ENCODE measurements around the gene FPGS.
"Not testable (repeated sequence)": the region's sequence is repeated elsewhere in the genome, so short reads cannot be mapped to it uniquely, and the experiment has no call there.

FPGS gene

DNA sequence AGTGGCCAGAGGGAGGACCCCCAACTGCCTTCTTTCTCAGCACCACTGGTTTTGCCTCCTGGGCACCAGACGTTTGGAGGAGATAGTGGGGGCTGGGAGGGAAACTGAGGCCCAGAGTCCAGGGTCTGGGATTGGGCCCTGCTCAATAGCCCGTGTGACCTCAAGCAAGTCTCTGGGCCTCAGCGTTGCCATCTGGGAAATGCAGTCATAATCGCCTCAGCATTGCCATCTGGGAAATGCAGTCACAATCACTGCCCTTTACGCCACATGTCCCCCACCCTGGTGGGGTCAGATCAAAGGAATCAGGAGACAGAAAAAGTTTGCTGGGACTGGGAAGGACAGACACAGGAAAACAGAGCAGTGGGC is 25.8 kb upstream of the FPGS start:
- Histone ChIP-seq H3K27ac (no peak overlapping the region), H3K9me3 (ENCODE audit: severe bottlenecking) (no peaks in the 10 kb centered on the region), H3K36me3 (no peaks in the 10 kb centered on the region), H3K4me3 (ENCODE audit: low read depth, low read length) (no peak overlapping the region), H3K27me3 (ENCODE audit: insufficient read depth, low read depth, severe bottlenecking) (no peaks in the 10 kb centered on the region)
- no peak for DNase-seq
- TF ChIP-seq, protein P1, sequence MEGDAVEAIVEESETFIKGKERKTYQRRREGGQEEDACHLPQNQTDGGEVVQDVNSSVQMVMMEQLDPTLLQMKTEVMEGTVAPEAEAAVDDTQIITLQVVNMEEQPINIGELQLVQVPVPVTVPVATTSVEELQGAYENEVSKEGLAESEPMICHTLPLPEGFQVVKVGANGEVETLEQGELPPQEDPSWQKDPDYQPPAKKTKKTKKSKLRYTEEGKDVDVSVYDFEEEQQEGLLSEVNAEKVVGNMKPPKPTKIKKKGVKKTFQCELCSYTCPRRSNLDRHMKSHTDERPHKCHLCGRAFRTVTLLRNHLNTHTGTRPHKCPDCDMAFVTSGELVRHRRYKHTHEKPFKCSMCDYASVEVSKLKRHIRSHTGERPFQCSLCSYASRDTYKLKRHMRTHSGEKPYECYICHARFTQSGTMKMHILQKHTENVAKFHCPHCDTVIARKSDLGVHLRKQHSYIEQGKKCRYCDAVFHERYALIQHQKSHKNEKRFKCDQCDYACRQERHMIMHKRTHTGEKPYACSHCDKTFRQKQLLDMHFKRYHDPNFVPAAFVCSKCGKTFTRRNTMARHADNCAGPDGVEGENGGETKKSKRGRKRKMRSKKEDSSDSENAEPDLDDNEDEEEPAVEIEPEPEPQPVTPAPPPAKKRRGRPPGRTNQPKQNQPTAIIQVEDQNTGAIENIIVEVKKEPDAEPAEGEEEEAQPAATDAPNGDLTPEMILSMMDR (IDR thresholded peaks at IDR 0.05; ENCODE audit: low read depth, low read length) = no peak

DNA sequence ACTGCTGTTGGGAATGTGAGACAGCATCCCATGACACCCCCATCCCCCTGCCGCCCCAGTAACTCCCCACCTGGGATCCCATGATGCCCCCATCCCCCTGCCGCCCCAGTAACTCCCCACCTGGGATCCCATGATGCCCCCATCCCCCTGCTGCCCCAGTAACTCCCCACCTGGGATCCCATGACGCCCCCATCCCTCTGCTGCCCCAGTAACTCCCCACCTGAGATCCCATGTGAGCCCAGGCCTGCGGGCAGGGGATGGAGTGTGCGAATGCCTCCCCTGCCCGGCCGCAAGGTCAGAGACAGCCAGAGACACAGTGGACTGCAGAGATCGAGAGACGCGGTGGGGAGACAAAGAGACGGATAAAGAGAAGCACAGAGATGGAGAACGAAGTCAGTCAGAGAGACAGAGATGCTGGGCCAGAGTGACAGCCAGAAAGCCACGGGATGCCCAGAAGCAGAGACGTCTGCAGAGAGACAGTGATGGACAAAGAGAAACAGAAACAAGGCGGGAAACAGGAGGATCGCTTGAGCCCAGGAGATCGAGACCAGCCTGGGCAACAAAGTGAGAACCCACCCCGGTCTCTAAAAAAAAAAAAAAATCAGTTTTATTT is 25.2 kb upstream of the FPGS start:
- TF ChIP-seq, protein P1 (IDR thresholded peaks at IDR 0.05; ENCODE audit: low read depth, low read length) = no peak
- Histone ChIP-seq H3K36me3 (no peaks in the 10 kb centered on the region), H3K27ac (no peak overlapping the region), H3K27me3 (ENCODE audit: insufficient read depth, low read depth, severe bottlenecking) (no peaks in the 10 kb centered on the region), H3K9me3 (ENCODE audit: severe bottlenecking) (no peaks in the 10 kb centered on the region), H3K4me3 (ENCODE audit: low read depth, low read length) (no peak overlapping the region)
- DNase-seq = no peak

DNA sequence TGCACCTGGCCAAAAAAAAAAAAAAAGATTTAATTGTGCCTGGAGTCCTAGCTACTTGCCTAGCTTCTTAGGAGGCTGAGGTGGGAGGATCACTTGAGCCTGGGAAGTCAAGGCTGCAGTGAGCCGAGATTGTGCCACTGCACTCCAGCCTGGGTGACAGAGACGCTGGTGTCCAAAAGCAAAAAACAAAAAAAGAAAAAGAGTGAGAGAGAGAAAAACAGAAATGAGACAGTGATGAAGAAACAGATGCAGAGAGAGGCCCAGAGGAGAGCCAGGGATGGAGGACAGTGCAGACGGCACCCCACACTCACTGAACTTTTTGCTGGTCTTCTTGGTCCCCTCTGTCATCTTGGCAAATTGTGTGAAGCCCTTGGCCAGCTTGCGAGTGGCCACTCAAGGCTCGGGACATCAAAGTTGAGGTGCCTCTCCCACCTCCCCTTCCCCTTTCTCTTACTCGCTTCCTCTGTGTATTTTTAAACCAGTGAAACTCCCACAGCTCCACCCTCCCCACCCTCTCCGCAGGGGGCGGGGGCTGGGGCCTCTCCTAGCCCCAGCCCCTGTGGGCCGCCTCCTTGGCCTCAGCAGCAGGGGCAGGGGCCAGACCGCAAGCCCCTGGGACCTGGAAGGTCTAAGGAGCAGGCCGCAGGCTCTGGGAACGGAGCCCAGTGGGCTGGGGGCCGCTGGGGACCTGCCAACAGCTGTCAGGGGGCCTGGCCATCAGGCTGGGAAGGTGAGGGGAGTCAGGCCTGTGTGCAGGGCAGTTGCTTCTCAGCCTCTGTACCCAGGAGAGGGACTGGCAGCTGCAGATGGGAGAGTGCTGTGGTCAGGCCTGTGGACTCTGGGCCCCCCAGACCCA is 24.2 kb upstream of the FPGS start, which contains the start of gene SH2D3C:
Gene SH2D3C, minus strand, starts transcription at position 387 of the 856 bp plus-strand sequence. Its CDS starts 39 bp downstream, at position 348.
- Histone ChIP-seq H3K27me3 (ENCODE audit: insufficient read depth, low read depth, severe bottlenecking) (no peaks in the 10 kb centered on the region), H3K27ac (peak within 1 kb of the TSS; percentile 6; the same call in 1 of the 2 replicates), H3K36me3 (no peaks in the 10 kb centered on the region), H3K4me3 (ENCODE audit: low read depth, low read length) (no peak within 1 kb of the TSS), H3K9me3 (ENCODE audit: severe bottlenecking) (no peaks in the 10 kb centered on the region)
- TF ChIP-seq, protein P1 (IDR thresholded peaks at IDR 0.05; ENCODE audit: low read depth, low read length) = no peak
- no peak for DNase-seq

DNA sequence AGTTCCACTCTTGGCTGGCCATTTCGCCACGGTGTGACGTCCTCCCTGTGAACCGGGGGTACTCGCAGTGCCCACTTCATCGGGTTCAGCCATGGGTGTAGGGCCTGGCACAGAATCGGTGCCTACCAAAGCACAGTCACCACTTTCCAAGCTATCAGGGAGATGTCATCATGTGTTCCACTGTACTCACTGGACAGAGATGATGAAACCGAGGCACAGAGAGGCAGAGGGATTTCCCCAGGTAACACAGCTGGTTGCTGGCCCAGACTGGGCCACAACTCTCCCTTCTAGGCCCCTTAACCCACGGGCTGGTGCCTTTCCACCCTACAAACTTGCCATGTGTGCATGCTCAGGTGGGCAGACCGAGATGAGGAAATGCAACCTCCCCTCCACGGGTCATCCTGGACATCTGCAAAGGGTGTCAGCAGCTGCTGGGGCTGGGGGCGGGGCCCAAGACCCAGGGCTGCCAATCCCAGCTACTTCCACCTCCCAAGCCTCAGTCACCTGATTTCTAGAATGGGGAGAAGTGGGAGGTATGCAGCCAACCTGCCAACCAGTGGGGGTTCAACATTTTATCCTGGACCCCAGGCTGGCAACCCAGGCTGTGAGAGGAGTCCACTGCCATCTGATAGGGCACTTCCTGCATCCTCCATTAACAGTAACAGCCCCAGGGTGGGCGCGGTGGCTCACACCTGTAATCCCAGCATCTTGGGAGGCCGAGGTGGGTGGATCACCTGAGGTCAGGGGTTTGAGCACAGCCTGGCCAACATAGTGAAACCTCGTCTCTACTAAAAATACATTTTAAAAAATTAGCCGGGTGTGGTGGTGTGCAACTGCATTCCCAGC is 23.3 kb upstream of the FPGS start:
- Histone ChIP-seq H3K27me3 (ENCODE audit: insufficient read depth, low read depth, severe bottlenecking) (no peaks in the 10 kb centered on the region), H3K9me3 (ENCODE audit: severe bottlenecking) (no peaks in the 10 kb centered on the region), H3K27ac (no peak overlapping the region), H3K36me3 (no peaks in the 10 kb centered on the region), H3K4me3 (ENCODE audit: low read depth, low read length) (no peak overlapping the region)
- DNase-seq = no peak
- TF ChIP-seq, protein P1 (IDR thresholded peaks at IDR 0.05; ENCODE audit: low read depth, low read length) = no peak

DNA sequence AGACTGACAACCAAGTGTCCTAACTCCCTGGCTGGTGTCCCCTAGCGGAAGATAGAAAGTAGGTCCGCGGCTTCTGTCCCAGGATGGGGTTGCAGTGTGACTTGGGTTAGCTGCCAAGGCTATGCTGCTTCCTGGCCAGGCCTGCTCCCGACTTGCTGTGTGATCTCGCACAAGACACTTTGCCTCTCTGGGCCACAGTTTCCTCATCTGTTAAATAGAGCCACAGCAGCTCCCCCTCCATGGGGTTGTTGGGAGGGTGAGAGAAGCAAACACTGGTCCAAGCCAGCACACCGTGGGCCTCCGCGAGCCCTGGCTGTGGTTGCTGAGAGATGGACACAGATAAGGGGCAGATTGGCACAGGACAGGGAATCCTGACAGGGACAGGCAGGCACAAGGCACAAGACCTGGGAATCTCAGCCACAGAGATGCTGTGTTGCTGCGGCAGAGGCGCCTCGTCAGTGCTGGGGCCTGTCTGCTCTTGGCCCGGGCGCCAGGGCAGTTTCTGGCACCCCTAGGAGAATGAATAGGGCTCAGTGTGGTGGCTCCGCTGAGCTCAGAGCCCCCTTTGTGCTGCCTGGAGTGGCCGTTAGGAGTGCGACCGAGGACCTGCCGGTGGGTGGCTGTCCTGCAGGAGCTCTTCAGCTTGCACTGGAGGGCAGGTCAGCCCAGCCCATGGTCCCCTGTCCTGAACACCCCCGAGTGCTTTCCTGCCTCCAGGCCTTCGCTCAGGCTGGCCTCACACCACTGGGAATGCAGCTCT is 22.4 kb upstream of the FPGS start:
- Histone ChIP-seq H3K9me3 (ENCODE audit: severe bottlenecking) (no peaks in the 10 kb centered on the region), H3K27me3 (ENCODE audit: insufficient read depth, low read depth, severe bottlenecking) (no peaks in the 10 kb centered on the region), H3K36me3 (no peaks in the 10 kb centered on the region), H3K4me3 (ENCODE audit: low read depth, low read length) (no peak overlapping the region), H3K27ac (no peak overlapping the region; the same call in 1 of the 2 replicates)
- no peak for DNase-seq
- TF ChIP-seq, protein P1 (IDR thresholded peaks at IDR 0.05; ENCODE audit: low read depth, low read length) = no peak

DNA sequence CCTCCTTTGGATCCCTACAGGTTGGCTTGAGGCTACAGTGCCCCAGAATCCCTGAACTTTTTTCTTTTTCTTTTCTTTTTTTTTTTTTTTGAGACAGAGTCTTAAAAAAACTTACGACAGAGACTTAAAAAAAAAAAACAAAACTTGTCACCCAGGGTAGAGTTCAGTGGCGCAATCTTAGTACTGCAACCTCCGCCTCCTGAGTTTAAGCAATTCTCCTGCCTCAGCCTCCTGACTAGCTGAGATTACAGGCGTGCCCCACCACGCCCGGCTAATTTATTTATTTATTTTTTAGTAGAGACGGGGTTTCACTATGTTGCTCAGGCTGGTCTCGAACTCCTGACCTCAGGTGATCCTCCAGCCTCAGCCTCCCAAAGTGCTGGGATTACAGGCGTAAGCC is 21.8 kb upstream of the FPGS start:
- not testable (repeated sequence) for H3K9me3 ChIP-seq (ENCODE audit: severe bottlenecking); H3K27ac ChIP-seq; H3K4me3 ChIP-seq (ENCODE audit: low read depth, low read length); H3K36me3 ChIP-seq; DNase-seq; H3K27me3 ChIP-seq (ENCODE audit: insufficient read depth, low read depth, severe bottlenecking)

All from WERI-Rb-1 (cell line).